ENCODE results near the gene HEYL.

DNA sequence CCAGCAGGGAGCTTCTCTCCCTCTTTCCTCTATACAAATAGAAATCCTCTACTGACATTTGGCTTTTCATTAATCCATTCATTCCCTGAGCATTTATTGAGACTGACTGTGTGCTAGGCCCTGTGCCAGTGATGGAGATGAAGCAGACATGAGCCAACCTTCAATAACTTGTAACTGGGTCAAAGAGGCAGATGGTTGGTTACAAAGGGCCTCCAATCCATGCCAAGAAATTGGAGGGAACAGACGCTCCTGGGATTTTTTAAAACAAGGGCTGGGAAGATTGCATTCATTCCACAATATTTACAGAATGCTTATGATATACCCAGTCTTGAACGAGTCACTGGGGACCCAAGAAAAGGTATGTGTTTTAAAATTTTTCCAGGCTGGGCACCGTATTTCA lies 45.6 kb upstream of the HEYL start:
- TF ChIP-seq, protein P1, sequence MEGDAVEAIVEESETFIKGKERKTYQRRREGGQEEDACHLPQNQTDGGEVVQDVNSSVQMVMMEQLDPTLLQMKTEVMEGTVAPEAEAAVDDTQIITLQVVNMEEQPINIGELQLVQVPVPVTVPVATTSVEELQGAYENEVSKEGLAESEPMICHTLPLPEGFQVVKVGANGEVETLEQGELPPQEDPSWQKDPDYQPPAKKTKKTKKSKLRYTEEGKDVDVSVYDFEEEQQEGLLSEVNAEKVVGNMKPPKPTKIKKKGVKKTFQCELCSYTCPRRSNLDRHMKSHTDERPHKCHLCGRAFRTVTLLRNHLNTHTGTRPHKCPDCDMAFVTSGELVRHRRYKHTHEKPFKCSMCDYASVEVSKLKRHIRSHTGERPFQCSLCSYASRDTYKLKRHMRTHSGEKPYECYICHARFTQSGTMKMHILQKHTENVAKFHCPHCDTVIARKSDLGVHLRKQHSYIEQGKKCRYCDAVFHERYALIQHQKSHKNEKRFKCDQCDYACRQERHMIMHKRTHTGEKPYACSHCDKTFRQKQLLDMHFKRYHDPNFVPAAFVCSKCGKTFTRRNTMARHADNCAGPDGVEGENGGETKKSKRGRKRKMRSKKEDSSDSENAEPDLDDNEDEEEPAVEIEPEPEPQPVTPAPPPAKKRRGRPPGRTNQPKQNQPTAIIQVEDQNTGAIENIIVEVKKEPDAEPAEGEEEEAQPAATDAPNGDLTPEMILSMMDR (IDR thresholded peaks at IDR 0.05 in 4 of 5, conservative IDR thresholded peaks at IDR 0.05 in 1 of 5): no peak
- TF ChIP-seq POLR2A (IDR thresholded peaks at IDR 0.05): no peak
